ENCODE data around the gene CEP192. TPM values are rescaled to one million over a fixed set of nuclear protein-coding genes. Genes with fewer than 3 reads are reported as not detected.

The CEP192 gene
- polyA plus RNA-seq, 3 donors = 3.0 to 29.6 (median 3.7) TPM

DNA sequence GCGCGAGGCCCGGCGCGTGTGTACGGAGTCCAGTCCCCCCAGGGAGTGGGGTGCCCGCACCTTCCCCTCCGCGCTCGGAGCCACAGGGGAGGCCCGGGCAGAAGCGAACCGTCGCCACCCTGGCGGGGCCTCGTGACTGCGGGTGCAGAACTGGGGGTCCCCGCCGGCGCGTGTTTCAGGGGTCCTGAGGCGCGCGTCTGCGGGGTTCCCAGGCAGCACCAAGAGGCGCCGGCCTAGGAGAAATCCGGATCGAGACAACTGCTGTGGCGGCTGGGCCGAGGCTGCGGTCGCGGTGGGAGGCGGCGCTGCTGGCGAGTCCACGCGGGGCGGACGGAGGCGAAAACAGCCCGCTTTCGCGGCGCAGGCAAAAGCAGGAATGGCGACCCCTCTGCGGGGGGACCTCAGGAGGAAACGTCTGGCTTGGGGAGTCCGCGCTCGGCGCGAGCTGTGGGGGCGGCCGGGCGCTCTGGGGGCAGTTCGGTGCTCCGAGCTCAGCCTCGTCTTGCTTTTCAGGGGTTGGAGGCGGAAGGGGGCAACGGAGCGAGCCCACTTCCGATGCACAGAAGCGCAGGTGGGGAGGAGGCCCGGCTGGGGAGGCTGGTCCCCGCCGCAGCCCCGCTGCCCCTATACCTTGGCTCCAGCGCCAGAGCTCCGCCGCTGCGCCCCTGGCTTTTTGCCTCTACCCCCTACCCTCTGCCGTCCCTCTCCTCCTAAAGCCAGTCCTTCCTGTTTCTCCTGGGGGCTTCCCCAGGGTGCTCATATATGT lies 145.9 kb downstream of the CEP192 start:
- Mint-ChIP-seq H3K4me1 (peaks cover 24% of the 10 kb centered on the region), H3K36me3 (peaks cover 3 to 7% of the 10 kb centered on the region in 2 donors), H3K27ac (peak overlapping the region; percentile 92 to 100 (median 99)), H3K4me3 (peak overlapping the region; percentile 96 to 100), H3K9me3 (peaks cover 9 to 47% (median 17%) of the 10 kb centered on the region in 7 donors), H3K27me3 (ENCODE audit: low read depth in 3 of 3) (peaks cover 13 to 34% (median 21%) of the 10 kb centered on the region in 3 donors)
- H3K27me3 ChIP-seq (ENCODE audit: control insufficient read depth in 2 of 2, insufficient read depth in 2 of 2, low read length in 2 of 2) = peaks cover 0 to 18% of the 10 kb centered on the region in 2 donors
- no peaks in the 10 kb centered on the region for H4K20me1 ChIP-seq (ENCODE audit: insufficient read depth, low read length)
- peak overlapping the region; percentile 78 to 91 for H3K27ac ChIP-seq (ENCODE audit: low read depth in 1 of 2, low read length in 2 of 2)
- H2AFZ ChIP-seq (ENCODE audit: insufficient read depth, low read depth, low read length, poor library complexity, severe bottlenecking) = peak overlapping the region; percentile 99
- H3K9ac ChIP-seq (ENCODE audit: insufficient read depth, low read length, poor library complexity, severe bottlenecking) = peak overlapping the region; percentile 92
- intact Hi-C loops (cut with micrococcal nuclease) = loop anchor here in 1 of 2 donors (5.0 kb wide), 2 partner anchors 145 to 590 kb away; partner anchors contain the start of genes CEP192, FAM210A and RNMT
- under 1% methylated on average over 74 of the region's 74 CpGs for WGBS (ENCODE audit: insufficient coverage)
- DNase-seq = peak; percentile 37 to 63 (median 57)
- peaks cover 4 to 17% of the 10 kb centered on the region in 2 donors for H3K9me3 ChIP-seq (replicated peaks in 1 of 2; ENCODE audit: control insufficient read depth in 1 of 2, insufficient read depth in 1 of 2, low read length in 2 of 2)
- H3K4me2 ChIP-seq (replicated peaks; ENCODE audit: extremely low read depth, low read length, poor library complexity, severe bottlenecking) = peak overlapping the region; percentile 84
- TF ChIP-seq, protein P1, sequence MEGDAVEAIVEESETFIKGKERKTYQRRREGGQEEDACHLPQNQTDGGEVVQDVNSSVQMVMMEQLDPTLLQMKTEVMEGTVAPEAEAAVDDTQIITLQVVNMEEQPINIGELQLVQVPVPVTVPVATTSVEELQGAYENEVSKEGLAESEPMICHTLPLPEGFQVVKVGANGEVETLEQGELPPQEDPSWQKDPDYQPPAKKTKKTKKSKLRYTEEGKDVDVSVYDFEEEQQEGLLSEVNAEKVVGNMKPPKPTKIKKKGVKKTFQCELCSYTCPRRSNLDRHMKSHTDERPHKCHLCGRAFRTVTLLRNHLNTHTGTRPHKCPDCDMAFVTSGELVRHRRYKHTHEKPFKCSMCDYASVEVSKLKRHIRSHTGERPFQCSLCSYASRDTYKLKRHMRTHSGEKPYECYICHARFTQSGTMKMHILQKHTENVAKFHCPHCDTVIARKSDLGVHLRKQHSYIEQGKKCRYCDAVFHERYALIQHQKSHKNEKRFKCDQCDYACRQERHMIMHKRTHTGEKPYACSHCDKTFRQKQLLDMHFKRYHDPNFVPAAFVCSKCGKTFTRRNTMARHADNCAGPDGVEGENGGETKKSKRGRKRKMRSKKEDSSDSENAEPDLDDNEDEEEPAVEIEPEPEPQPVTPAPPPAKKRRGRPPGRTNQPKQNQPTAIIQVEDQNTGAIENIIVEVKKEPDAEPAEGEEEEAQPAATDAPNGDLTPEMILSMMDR (IDR thresholded peaks at IDR 0.05) = no peak
- H3K4me3 ChIP-seq (replicated peaks in 1 of 3; ENCODE audit: low read depth in 2 of 3, low read length in 3 of 3) = peak overlapping the region; percentile 53 to 95 (median 82)
- H3K4me1 ChIP-seq (ENCODE audit: control insufficient read depth in 1 of 2, insufficient read depth in 2 of 2, low read length in 2 of 2) = peaks cover 20 to 22% of the 10 kb centered on the region in 2 donors
- no peaks in the 10 kb centered on the region for H3K36me3 ChIP-seq (replicated peaks in 1 of 2; ENCODE audit: control insufficient read depth in 1 of 2, insufficient read depth in 2 of 2, low read length in 2 of 2)
- H3K79me2 ChIP-seq (ENCODE audit: insufficient read depth, low read length) = no peaks in the 10 kb centered on the region

DNA sequence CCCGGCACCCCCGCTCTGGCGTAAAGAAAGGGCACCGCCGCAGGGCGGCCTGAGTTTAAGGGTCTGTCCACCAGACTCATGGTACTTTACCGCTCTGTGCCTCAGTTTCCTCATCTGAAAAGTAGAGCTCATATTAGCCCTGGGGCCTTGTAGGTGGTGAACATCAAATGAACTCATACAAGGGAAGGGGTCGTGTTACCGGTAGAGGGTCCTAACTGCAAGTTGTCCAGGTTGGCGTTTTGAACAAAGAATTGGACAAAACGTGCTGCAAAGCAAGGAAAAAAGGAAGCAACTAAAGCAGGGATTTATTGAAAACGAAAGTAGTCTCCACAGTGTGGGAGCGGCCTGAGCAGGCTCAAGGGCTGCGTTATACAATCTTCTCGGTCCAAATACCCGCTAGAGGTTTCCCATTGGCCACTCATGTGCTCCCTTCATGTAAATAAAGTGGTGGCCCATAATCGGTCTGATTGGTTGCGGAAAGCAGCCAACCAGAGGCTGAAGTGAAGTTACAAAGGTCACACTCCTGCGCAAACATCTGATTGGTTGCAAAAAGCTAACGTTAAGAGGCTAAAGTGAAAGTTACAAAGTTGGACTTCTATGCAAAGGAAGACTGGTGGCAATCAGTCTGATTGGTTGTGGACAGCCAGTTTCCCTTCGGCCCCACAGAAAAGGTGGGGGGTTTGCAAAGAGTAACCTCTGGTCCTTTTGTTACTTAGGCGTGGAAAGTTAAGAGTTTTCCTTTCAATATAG lies 146.7 kb downstream of the CEP192 start:
- Histone ChIP-seq H4K20me1 (ENCODE audit: insufficient read depth, low read length) (no peaks in the 10 kb centered on the region), H3K9me3 (replicated peaks in 1 of 2; ENCODE audit: control insufficient read depth in 1 of 2, insufficient read depth in 1 of 2, low read length in 2 of 2) (peaks cover 4 to 24% of the 10 kb centered on the region in 2 donors), H3K36me3 (replicated peaks in 1 of 2; ENCODE audit: control insufficient read depth in 1 of 2, insufficient read depth in 2 of 2, low read length in 2 of 2) (no peaks in the 10 kb centered on the region), H3K79me2 (ENCODE audit: insufficient read depth, low read length) (no peaks in the 10 kb centered on the region), H3K27ac (ENCODE audit: low read depth in 1 of 2, low read length in 2 of 2) (peak overlapping the region; percentile 78 to 91), H3K4me1 (ENCODE audit: control insufficient read depth in 1 of 2, insufficient read depth in 2 of 2, low read length in 2 of 2) (peaks cover 20 to 22% of the 10 kb centered on the region in 2 donors), H3K9ac (ENCODE audit: insufficient read depth, low read length, poor library complexity, severe bottlenecking) (peak overlapping the region; percentile 92), H3K4me2 (replicated peaks; ENCODE audit: extremely low read depth, low read length, poor library complexity, severe bottlenecking) (peak overlapping the region; percentile 84), H3K4me3 (replicated peaks in 1 of 3; ENCODE audit: low read depth in 2 of 3, low read length in 3 of 3) (peak overlapping the region; percentile 53 to 95 (median 82)), H2AFZ (ENCODE audit: insufficient read depth, low read depth, low read length, poor library complexity, severe bottlenecking) (peak overlapping the region; percentile 99), H3K27me3 (ENCODE audit: control insufficient read depth in 2 of 2, insufficient read depth in 2 of 2, low read length in 2 of 2) (peaks cover 0 to 18% of the 10 kb centered on the region in 2 donors)
- WGBS (ENCODE audit: insufficient coverage) = 2% methylated on average over 16 of the region's 22 CpGs
- TF ChIP-seq, protein P1 (IDR thresholded peaks at IDR 0.05) = no peak
- peak overlapping the region; percentile 96 to 100 for H3K4me3 Mint-ChIP-seq
- H3K27me3 Mint-ChIP-seq (ENCODE audit: low read depth in 3 of 3) = peaks cover 13 to 32% (median 21%) of the 10 kb centered on the region in 3 donors
- peak overlapping the region; percentile 92 to 100 (median 99) for H3K27ac Mint-ChIP-seq
- intact Hi-C loops (cut with micrococcal nuclease) = loop anchor here in 1 of 2 donors (5.0 kb wide), 2 partner anchors 146 to 589 kb away; partner anchors contain the start of genes CEP192, FAM210A and RNMT
- peaks cover 12 to 50% (median 20%) of the 10 kb centered on the region in 7 donors for H3K9me3 Mint-ChIP-seq
- peak; percentile 92 to 94 (median 93) for DNase-seq
- peaks cover 3 to 7% of the 10 kb centered on the region in 2 donors for H3K36me3 Mint-ChIP-seq
- H3K4me1 Mint-ChIP-seq = peaks cover 24% of the 10 kb centered on the region
